NCI-H345 treated with DMSO at 0.1 percent for 48 hours (cell line): ENCODE data around the gene MAST3.
"Not testable (repeated sequence)": the region's sequence is repeated elsewhere in the genome, so short reads cannot be mapped to it uniquely, and the experiment has no call there.

Experiments
- DNase-seq: peaks from one replicate; lab custom pipeline; 2025; ENCODE audit not compliant: unreplicated experiment; lab: John Stamatoyannopoulos, UW

MAST3 gene

GRCh38 chr19:18085702-18086457 lies 11.7 kb upstream of the MAST3 start:
- DNase-seq = no peak

DNA sequence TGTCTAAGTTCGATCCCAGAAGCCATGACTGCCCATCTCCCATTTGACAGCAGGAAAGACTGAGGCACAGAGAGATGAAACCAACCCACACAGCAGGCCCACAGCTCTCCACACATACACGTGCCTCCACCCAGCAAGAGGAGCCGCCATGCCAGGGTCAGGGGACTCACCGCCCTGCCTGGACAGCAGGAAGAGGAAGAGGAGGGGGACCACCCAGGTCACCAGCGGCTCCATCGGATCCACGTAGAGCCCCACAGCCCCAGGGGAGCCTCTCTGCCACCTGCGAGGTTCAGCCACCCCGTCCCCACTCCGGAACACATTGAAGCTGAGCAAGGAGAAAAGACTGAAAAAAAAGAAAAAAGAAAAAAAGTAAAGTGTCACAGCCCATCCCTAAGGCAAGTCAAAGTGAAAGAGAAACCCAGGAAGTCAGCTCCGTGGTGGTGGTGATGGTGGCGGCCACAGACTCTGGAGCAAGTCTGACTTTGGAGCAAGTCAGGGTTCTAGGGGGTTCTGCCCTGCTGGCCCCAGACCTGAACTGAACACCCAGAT lies 10.9 kb upstream of the MAST3 start, which contains the start of gene IL12RB1:
Gene IL12RB1 (minus strand): TSS at position 345 of the 549 bp plus-strand sequence. CDS start 111 bp downstream, at position 234.
- DNase-seq = no peak

DNA sequence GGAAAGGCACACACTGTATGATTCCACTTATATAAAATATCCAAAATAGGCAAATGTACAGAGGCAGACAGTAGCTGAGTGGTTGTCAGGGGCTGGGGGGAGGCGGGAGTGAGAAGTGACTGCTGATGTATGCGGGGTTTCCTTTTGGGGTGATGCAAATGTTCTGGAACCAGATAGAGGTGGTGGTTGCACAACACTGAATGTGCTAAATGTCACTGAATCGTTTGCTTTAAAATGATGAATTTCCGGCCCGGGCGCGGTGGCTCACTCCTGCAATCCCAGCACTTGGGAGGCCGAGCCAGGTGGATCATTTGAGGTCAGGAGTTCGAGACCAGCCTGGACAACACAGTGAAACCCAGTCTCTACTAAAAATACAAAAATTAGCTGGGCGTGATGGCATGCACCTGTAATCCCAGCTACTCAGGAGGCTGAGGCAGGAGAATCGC lies 8.5 kb upstream of the MAST3 start:
- not testable (repeated sequence) for DNase-seq

GRCh38 chr19:18089726-18090125 lies 7.9 kb upstream of the MAST3 start:
- DNase-seq = no peak

DNA sequence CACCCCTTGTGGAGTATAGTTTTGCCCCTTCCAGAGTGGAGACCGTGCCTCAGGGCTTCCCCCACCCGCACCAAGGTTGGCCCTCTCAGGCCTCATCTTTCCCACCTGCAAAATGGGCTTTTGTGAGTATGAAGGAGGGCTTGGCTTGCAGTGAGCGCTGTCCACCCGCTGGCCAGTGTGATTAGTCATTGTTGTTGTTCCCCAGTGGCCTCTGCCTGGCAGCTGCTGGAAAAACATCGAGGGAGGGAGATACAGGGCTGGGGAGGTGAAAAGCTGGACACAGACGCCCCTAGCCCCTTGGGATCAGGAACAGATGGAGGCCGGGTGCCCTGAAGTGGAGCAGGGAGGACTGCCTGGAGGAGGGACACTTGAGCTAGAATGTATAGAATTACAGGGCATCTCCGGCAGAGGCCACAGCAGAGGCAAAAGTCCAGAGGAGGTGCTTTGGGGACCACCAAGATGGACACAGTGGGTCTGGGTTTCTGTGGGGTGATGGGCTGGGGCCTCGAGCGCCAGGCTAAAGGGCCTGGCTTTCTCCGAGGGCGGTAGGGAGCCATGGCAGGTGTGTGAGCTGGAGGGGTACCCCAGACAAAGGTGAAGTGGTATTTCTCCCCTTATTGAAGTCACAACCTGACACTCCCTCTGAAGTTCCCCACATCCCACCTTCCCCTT lies 6.9 kb upstream of the MAST3 start:
- DNase-seq = no peak

DNA sequence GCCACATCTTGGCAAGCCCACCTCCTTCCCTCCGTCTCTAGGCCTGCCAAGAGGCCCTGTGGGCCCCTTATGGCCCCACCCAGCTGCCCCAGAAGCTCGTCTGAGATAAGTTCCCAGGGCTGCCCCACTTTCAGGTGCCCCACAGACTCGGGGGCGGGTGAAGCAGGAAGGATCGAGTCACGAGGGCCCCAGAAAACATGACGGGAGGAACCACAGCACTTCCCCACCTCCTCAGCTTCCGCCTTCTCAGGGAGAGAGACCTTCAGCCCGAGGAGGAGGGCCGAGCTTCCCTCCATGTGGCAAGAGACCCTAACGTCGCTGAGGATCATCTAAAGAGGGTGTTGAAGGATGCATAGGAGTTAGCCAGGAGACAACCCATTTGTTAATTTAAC lies 6.4 kb upstream of the MAST3 start:
- DNase-seq = no peak

DNA sequence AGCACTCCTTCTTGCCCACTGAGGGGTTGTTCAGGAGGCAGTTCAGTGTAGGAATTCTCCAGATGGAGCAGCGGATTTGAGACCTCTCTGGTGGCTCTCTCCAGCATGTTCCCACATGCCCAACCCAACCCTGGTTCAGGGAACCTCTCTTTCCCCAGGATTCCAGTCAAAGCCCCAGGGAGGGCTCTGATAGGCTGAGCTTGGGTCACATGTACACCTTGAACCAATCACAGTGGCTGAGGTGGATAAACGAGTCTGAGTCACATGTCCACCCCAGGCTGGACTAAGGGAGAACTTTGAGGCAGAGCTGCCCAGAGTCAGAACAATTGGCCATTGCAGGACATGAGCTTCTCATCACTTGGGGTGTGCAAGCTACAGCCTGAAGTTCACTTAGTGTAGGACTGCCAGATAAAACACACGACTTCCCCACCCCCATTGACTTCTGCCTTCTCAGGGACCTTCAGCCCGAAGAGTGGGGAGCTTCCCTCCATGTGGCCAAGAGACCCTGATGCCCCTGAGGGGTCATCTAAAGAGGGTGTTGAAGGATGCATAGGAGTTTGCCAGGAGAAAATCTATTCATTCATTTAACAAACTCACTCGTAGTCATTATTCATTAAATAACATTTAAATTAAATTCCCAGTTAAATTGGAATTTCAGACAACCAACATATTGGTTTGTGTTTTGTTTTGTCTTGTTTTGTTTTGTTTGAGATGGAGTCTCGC lies 4.0 kb upstream of the MAST3 start:
- DNase-seq = no peak

- DNase-seq = no peak
Measured at GRCh38 chr19:18096258-18096657, 1.3 kb upstream of the MAST3 start.

DNA sequence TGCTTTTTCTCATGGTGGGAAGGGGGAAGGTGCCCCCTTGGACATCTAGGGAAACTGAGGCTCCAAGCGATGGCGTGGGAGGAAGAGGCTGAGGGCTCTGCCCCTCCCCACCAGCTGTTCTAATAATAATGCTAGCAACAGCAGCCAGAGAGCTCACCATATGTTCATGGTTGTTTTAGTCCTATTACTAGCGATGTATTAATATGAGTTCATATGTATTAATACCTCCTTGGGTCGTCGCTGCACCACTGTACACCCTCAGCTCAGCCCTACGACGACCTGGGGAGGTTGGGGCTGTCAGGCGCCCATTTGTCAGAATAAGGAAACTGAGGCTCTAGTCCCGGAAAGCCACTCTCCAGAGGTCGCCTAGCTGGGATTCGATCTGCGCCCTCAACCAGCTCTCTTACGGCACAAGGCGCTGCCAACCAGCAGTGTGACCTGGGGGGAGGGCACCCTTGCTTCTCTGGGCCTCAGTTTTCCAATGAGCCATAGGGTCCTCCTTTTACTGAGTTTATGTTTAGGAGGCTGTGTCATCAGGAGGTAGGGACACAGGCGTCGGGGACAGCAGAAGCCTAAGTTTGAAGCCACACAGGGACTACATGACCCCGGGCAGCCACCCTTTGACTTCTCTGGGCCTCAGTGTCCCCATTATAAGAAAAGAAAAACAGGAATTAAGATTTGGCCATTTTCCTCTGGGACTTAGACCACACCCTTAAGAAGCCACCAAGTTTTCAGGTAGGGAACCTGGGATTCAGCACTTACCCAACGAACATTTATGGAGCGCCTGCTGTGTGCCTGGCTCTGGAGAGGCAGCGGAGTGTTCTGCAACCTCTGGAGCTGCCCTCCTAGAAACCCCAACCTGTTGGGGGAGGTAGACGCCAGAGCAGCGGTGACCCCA lies 664 bp downstream of the MAST3 start:
- no peak for DNase-seq

DNA sequence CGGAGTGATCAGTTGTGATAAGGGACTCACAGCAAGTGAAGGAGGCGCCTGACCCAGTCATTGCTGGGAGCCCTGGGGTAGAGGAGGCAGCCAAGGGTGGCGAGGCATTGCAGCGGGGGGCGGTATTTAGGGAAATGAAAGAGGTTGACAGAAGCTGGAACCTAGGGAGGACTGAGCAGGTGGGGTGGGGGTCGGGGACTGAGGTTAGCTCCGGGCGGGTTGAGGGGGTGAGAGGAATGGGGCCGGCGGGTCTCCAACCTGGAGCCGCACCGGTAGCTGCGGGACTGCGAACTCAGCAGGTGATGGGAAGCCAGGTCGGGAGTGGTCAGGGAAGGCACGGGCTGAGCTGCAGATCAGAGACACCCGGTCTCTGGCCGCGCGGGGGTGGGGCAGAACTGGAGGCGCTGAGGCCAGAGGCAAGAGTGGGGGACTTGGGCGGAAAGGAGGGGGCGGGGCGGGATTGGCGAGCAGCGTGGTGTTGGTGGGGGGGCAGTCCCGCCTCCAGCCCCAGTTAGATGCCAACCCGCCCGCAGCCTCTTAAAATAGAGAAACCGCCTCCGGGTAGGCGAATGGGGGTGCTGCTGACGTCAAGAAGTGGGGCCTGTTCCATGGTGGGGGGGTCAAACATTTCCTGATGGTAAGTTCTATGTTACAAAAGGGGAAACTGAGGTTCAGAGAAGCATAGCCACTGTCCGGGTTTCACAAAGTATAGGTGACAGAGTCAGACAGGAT lies 1.5 kb downstream of the MAST3 start:
- DNase-seq = no peak

GRCh38 chr19:18099623-18099995 lies 2.0 kb downstream of the MAST3 start:
- no peak for DNase-seq

DNA sequence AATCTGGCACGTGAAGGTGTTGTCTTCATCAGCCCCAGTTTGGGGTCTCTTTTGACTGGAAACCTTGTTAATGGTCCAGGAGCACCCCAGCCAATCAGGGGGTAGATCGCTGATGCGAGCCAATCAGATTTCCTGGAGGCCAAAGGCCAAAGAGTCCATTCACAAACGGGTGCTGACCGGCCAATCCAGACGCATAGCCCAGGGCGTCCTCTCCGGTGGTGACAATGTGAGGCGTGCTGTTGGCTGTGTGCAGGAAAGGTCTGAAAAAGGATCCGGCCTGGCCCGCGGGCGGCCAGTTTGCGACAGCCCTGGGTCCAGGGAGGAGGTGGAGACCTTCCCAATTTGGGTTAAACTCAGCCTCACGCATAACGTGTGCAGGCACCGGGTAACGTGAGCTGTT lies 3.1 kb downstream of the MAST3 start:
- no peak for DNase-seq

- DNase-seq = no peak
Measured at GRCh38 chr19:18101268-18101667, 3.7 kb downstream of the MAST3 start.

- DNase-seq = no peak
Measured at GRCh38 chr19:18102916-18103542, 5.5 kb downstream of the MAST3 start.

- DNase-seq = no peak
Measured at GRCh38 chr19:18104793-18105131, 7.2 kb downstream of the MAST3 start.

DNA sequence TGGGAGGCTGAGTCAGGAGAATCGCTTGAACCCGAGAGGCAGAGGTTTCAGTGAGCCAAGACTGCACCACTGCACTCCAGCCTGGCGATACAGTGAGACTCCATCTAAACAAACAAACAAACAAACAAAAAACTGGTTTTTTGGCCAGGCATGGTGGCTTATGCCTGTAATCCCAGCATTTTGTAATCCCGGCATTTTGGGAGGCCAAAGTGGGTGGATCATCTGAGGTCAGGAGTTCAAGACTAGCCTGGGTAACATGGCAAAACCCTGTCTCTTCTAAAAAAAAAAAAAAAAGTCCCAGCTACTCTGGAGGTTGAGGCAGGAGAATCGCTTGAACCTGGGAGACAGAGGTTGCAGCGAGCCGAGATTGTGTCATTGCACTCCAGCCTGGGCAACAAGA lies 7.7 kb downstream of the MAST3 start:
- not testable (repeated sequence) for DNase-seq

GRCh38 chr19:18107235-18107634 lies 9.7 kb downstream of the MAST3 start:
- DNase-seq = no peak

GRCh38 chr19:18108897-18109296 lies 11.3 kb downstream of the MAST3 start:
- DNase-seq = no peak

DNA sequence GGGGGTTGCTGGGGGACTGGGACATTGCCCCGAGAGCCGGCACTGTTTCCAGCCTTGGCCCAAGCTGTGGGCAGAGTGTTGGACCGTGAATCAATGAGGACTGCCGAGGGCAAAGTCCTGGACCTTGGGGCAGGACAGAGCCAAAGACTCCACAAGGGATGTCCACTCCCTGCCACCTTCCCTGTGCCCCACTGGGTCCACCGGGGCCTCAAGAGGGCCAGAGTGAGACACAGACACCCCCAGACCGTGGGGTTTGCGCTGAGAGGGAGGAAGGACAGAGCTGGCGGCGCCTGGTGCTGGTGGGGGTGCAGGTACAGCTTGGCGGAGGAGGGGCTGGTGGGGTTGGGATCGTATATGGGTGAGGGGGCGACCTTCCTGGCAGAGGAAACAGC lies 11.8 kb downstream of the MAST3 start:
- no peak for DNase-seq
